A673 (cell line): Measurements from ENCODE around the gene MAP7. TPM values are rescaled to one million over a fixed set of nuclear protein-coding genes. Genes with fewer than 3 reads are reported as not detected.

Source experiments
- BruUV-seq: library from RNA; stranded (reverse); fragments of 400-500 nt; replicated peaks from 2 replicates; lab custom pipeline; 2021; lab: Mats Ljungman, UMichigan
- CTCF ChIA-PET: fragments of 300-600 bp; sonication (Branson Sonifier 250); formaldehyde crosslinking; loops from one replicate; lab custom pipeline; 2022; ENCODE audit warnings: antibody characterized with exemption; lab: Charles Lee
- POLR2A ChIA-PET: fragments of 300-600 bp; sonication (Branson Sonifier 250); formaldehyde crosslinking; loops from one replicate; lab custom pipeline; 2022; ENCODE audit warnings: antibody characterized with exemption; ENCODE audit not compliant: low non-redundant PET; lab: Charles Lee
- DNase-seq: peaks from one replicate; pipeline ENCODE4 v3.0.0-alpha.2; 2015; ENCODE audit warnings: low spot score
- H3K27ac ChIP-seq: fragments of 200-600 bp; sonication (generic); 2 replicates; pipeline ENCODE4 v1.5.1; 2016; ENCODE audit warnings: mixed run types, low read depth, mild to moderate bottlenecking, mixed read lengths, antibody characterized with exemption, low read length; ENCODE audit not compliant: poor library complexity, severe bottlenecking
- H3K27me3 ChIP-seq: fragments of 200-600 bp; sonication (generic); replicated peaks from 2 replicates; pipeline ENCODE4 v1.6.1; 2017; ENCODE audit warnings: mixed run types, low read depth, mild to moderate bottlenecking, mixed read lengths, antibody characterized with exemption, low read length; ENCODE audit not compliant: insufficient read depth, poor library complexity
- H3K36me3 ChIP-seq: fragments of 200-600 bp; sonication (generic); 2 replicates; pipeline ENCODE4 v1.6.1; 2016; ENCODE audit warnings: mixed run types, mild to moderate bottlenecking, mixed read lengths, antibody characterized with exemption, low read length; ENCODE audit not compliant: insufficient read depth, poor library complexity, severe bottlenecking
- H3K4me1 ChIP-seq: fragments of 200-600 bp; sonication (generic); 2 replicates; pipeline ENCODE4 v1.6.1; 2017; ENCODE audit warnings: mixed run types, mild to moderate bottlenecking, mixed read lengths, antibody characterized with exemption, low read length; ENCODE audit not compliant: insufficient read depth, poor library complexity, severe bottlenecking
- H3K4me3 ChIP-seq: fragments of 200-600 bp; sonication (generic); 2 replicates; pipeline ENCODE4 v1.5.1; 2016; ENCODE audit warnings: low read depth, mixed run types, mild to moderate bottlenecking, mixed read lengths, low read length; ENCODE audit not compliant: poor library complexity, severe bottlenecking
- H3K9me3 ChIP-seq: fragments of 200-600 bp; sonication (generic); 2 replicates; pipeline ENCODE4 v1.6.1; 2016; ENCODE audit warnings: mixed run types, low read depth, mild to moderate bottlenecking, mixed read lengths, antibody characterized with exemption, low read length; ENCODE audit not compliant: poor library complexity, severe bottlenecking
- CTCF ChIP-seq: fragments of 300-800, 200-600 bp; sonication (generic); conservative IDR thresholded peaks from 2 replicates; pipeline ENCODE4 v1.5.1; 2017; ENCODE audit warnings: low read depth, mild to moderate bottlenecking, antibody characterized with exemption, low read length, moderate library complexity, mixed read lengths
- EZH2 ChIP-seq: fragments of 200-600 bp; sonication (generic); IDR thresholded peaks from 2 replicates; pipeline ENCODE4 v1.6.1; 2017; ENCODE audit warnings: borderline replicate concordance, low read depth, mild to moderate bottlenecking, mixed read lengths, antibody characterized with exemption, low read length; ENCODE audit not compliant: poor library complexity, severe bottlenecking
- intact Hi-C: fragments of 100-400 bp; cut with micrococcal nuclease; formaldehyde crosslinking; loops from one replicate; pipeline ENCODE4 v1.10.0; 2022; ENCODE audit not compliant: unreplicated experiment
- total RNA-seq: library from RNA; stranded (reverse); gene quantifications from 2 replicates; pipeline ENCODE4 v1.2.3, GENCODE V29; 2021

Gene MAP7
- total RNA-seq, 1 experiment from 2014 or later: 0.09 TPM

GRCh38 chr6:136508725-136509392 lies 41.4 kb downstream of the MAP7 start:
- Histone ChIP-seq H3K4me3 (no peak overlapping the region), H3K27ac (no peak overlapping the region), H3K9me3 (no peaks in the 10 kb centered on the region), H3K36me3 (no peaks in the 10 kb centered on the region), H3K27me3 (no peaks in the 10 kb centered on the region), H3K4me1 (no peaks in the 10 kb centered on the region)
- CTCF ChIA-PET: no interaction called here
- BruUV-seq: no TSS peak
- intact Hi-C loops: no loop called here
- TF ChIP-seq EZH2 (no peak), CTCF (no peak)
- DNase-seq: no peak
- POLR2A ChIA-PET: no interaction called here

GRCh38 chr6:136506124-136506799 lies 44.0 kb downstream of the MAP7 start:
- intact Hi-C loops: no loop called here
- BruUV-seq: no TSS peak
- Histone ChIP-seq H3K9me3 (no peaks in the 10 kb centered on the region), H3K4me3 (no peak overlapping the region), H3K36me3 (no peaks in the 10 kb centered on the region), H3K4me1 (peaks cover 9% of the 10 kb centered on the region), H3K27me3 (no peaks in the 10 kb centered on the region), H3K27ac (no peak overlapping the region)
- TF ChIP-seq CTCF (no peak), EZH2 (no peak)
- no peak for DNase-seq
- ChIA-PET POLR2A (no interaction called here), CTCF (no interaction called here)

GRCh38 chr6:136503303-136504029 lies 46.8 kb downstream of the MAP7 start:
- no TSS peak for BruUV-seq
- Histone ChIP-seq H3K4me3 (no peak overlapping the region), H3K9me3 (no peaks in the 10 kb centered on the region), H3K27me3 (no peaks in the 10 kb centered on the region), H3K27ac (no peak overlapping the region), H3K36me3 (no peaks in the 10 kb centered on the region), H3K4me1 (peaks cover 9% of the 10 kb centered on the region)
- intact Hi-C loops: no loop called here
- DNase-seq: no peak
- ChIA-PET CTCF (no interaction called here), POLR2A (no interaction called here)
- TF ChIP-seq EZH2 (no peak), CTCF (no peak)
